ENCODE data around the gene TBRG4.

Gene TBRG4

DNA sequence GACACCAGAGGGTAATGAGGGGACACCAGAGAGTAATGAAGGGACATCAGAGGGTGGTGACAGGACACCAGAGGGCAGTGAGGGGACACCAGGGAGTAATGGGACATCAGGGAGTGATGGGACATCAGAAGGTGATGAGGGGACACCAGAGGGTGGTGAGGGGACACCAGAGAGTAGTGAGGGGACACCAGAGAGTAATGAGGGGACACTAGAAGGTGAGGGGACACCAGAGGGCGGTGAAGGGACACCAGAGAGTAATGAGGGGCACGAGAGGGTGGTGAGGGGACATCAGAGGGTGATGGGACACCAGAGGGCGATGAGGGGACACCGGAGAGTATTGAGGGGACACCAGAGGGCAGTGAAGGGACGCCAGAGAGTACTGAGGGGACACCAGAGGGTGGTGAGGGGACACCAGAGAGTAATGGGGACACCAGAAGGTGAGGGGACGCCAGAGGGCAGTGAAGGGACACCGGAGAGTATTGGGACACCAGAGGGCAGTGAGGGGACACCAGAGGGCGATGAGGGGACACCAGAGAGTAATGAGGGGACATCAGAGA, 33.3 kb downstream of the TBRG4 start:
- DNase-seq (ENCODE audit: insufficient read length, low spot score), result no peak
- TF ChIP-seq, protein P1, sequence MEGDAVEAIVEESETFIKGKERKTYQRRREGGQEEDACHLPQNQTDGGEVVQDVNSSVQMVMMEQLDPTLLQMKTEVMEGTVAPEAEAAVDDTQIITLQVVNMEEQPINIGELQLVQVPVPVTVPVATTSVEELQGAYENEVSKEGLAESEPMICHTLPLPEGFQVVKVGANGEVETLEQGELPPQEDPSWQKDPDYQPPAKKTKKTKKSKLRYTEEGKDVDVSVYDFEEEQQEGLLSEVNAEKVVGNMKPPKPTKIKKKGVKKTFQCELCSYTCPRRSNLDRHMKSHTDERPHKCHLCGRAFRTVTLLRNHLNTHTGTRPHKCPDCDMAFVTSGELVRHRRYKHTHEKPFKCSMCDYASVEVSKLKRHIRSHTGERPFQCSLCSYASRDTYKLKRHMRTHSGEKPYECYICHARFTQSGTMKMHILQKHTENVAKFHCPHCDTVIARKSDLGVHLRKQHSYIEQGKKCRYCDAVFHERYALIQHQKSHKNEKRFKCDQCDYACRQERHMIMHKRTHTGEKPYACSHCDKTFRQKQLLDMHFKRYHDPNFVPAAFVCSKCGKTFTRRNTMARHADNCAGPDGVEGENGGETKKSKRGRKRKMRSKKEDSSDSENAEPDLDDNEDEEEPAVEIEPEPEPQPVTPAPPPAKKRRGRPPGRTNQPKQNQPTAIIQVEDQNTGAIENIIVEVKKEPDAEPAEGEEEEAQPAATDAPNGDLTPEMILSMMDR (IDR thresholded peaks at IDR 0.05; ENCODE audit: insufficient read depth, missing control alignments), result no peak
- FAIRE-seq, result no peak

DNA sequence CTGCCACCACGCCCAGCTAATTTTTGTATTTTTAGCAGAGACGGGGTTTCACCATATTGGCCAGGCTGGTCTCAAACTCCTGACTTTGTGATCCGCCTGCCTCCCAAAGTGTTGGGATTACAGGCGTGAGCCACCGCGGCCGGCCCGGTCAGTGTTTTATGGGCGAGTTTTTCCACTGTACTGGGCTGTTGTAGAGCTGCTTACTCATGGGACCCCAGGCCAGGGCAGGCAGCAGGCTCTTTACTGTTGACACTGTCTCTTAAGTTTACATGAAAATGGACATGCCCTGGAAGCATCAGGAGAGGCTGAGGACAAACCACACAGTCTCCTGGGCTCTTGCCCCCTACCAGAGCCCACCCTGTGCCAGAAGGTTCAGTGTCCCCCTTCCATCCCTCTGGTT, 33.9 kb downstream of the TBRG4 start:
- TF ChIP-seq, protein P1 (IDR thresholded peaks at IDR 0.05; ENCODE audit: insufficient read depth, missing control alignments), result no peak
- FAIRE-seq, result no peak
- no peak for DNase-seq (ENCODE audit: insufficient read length, low spot score)

DNA sequence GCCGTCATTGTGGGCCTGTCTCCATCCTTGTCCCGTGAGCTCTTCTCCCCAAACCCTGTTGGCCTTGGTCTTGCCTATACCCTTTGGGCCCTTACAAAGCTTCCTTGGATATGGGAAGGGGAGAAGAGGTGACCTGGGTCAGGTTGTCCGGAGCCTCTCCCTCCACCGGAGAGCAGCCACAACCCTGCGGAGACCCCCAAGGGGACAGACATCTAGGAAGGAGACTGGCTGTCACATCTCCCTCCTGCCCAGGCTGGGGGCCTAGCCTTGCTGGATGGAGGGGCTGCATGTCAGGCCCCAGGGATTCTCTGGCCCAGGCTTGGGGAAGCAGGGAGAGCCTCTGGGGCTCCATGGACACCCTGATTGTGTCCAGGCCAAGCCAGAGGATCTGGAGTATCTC, 34.6 kb downstream of the TBRG4 start:
- no peak for FAIRE-seq
- no peak for DNase-seq (ENCODE audit: insufficient read length, low spot score)
- TF ChIP-seq, protein P1 (IDR thresholded peaks at IDR 0.05; ENCODE audit: insufficient read depth, missing control alignments), result no peak

DNA sequence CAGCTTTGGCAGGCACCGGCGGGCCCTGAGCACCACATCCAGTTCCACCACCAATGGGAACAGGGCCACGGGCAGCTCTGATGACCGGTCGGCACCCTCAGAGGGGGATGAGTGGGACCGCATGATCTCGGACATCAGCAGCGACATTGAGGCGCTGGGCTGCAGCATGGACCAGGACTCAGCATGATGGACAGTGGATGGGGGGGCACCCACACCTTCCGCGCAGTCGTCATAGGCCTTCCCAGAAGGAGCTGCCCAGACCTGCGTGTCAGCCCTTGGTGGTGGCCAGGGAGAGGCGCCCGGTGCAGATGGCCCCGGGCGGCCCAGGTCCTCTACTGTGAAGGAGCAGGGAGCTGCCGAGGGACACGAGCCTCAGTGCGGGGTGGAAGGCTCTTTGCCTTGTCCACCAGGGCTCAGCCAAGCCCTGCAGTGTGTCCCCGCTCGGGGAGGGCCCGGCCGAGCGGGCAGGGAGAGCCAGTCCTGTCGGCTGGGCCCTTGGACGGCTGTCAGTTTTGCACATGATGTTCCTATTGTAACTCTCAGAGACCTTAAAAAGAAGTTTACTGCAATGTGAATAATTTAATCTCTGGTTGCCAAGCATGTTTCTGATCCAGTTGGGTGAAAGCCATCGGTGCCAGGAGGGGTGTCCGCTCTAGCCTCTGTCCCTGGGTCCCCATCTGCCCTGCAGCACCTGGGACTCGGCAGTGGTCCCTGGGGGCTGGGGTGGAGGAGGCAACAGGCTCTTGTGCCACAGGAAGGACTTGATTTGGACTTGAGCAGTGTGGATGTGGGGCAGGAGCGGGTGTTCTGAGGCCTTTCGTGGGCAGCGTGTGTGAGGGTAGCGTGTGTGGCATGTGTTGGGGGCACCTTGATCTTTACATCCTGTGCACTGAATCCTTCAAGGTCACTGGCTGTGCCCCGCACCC, 35.4 kb downstream of the TBRG4 start:
- TF ChIP-seq, protein P1 (IDR thresholded peaks at IDR 0.05; ENCODE audit: insufficient read depth, missing control alignments), result no peak
- DNase-seq (ENCODE audit: insufficient read length, low spot score) (no peak), FAIRE-seq (no peak)

DNA sequence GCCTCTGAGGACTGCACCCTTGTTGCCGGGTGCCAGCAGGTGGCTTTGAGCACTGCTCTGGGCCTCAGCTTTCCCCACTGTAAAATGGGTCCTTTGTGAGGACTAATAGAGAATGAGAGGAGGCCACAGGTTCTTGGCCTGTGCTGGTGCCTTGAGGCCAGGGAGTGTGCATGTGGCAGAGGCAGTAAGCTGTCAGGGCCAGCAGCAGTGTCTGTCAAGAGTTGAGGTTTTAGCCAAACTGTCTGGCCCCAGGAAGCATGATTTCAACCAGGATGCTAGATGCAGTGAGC, 36.2 kb downstream of the TBRG4 start:
- FAIRE-seq, result no peak
- TF ChIP-seq, protein P1 (IDR thresholded peaks at IDR 0.05; ENCODE audit: insufficient read depth, missing control alignments), result no peak
- no peak for DNase-seq (ENCODE audit: insufficient read length, low spot score)

DNA sequence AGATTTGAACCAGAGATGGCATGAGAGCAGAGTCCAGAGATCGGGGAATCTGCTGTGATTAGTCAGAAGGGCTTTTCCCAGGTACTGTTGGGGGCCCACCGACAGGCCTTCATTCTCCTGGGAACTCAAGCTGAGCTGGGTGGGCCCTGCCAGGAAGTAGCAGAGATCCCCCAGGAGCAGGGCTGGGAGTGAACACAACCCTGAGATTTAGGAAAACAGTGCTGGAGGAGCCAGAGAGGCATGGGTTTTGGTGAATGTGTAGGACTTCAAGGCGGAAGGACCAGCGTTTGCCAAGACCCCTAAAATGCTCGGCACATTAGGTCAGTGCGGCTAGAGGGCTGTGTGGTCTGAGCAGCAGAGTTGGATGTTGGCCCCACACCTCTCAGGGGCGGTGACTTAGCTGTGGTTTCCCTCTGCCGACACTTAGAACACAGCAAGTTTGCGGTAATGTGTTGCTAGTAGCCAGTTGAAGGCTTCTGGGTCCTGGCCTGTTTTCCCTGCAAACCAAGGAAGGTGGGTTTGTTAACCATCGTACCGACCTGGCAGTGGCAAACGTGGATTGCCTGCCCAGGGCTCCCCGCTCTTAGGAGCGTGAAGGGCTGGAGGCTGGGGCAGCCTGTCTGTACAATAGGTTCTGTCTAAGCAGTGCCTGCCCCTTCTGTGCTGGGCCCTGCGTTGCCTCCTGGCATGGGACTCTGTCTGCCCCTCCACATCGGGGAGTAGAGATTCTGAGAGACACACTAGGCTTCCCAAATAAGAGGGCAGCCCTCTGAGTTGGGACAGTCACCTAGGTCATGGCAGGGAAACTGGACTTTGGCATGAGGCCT, 36.8 kb downstream of the TBRG4 start:
- TF ChIP-seq, protein P1 (IDR thresholded peaks at IDR 0.05; ENCODE audit: insufficient read depth, missing control alignments), result no peak
- DNase-seq (ENCODE audit: insufficient read length, low spot score) (no peak), FAIRE-seq (no peak)

Measured in D721Med (cell line).